ENCODE data around the gene ZNF593. TPM values are rescaled to one million over a fixed set of nuclear protein-coding genes. Genes with fewer than 3 reads are reported as not detected.

ZNF593 gene
- total and polyA plus RNA-seq, 9 of the 15 experiments (the other 6 are each of a cell fraction or from before 2014, with no cell fraction given), result 9.8 to 334 (median 48.2) TPM

DNA sequence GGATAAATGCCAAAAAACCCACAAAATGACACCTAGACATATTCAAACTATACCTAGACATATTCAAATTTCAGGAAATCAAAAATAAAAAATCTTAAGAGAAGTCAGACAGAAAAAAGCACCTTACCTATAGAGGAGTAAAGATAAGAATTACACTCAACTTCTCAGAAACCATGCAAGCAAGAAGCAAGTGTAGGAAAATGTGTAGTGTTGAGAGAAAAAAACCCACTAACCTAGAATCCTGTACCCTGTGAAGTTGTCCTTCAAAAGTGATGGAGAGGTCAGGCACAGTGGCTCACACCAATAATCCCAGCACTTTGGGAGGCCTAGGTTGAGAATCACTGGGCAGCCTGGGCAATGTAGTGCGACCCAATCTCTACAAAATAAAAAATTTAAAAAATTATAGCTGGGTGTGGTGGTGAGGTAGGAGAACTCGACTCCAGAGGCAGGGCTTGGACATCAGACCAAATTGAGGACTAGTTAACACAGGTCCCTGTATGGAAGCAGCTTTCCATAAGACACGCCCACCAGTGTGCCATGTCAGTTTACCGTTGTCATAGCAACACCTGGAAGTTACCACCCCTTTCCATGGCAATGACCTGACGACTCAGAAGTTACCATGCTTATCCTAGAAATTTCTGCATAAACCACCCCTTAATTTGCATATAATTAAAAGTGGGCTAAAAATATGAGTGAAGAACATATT, 37.4 kb upstream of the ZNF593 start (continued):
- TF ChIP-seq, protein P1, sequence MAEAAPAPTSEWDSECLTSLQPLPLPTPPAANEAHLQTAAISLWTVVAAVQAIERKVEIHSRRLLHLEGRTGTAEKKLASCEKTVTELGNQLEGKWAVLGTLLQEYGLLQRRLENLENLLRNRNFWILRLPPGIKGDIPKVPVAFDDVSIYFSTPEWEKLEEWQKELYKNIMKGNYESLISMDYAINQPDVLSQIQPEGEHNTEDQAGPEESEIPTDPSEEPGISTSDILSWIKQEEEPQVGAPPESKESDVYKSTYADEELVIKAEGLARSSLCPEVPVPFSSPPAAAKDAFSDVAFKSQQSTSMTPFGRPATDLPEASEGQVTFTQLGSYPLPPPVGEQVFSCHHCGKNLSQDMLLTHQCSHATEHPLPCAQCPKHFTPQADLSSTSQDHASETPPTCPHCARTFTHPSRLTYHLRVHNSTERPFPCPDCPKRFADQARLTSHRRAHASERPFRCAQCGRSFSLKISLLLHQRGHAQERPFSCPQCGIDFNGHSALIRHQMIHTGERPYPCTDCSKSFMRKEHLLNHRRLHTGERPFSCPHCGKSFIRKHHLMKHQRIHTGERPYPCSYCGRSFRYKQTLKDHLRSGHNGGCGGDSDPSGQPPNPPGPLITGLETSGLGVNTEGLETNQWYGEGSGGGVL (CRISPR knock-in tag; IDR thresholded peaks at IDR 0.05), result no peak
- TF ChIP-seq CTBP1 (IDR thresholded peaks at IDR 0.05; ENCODE audit: borderline replicate concordance) (no peak), RFX1 (IDR thresholded peaks at IDR 0.05) (peak; percentile 100), ZNF444 (CRISPR knock-in tag; IDR thresholded peaks at IDR 0.05) (no peak), HNRNPK (IDR thresholded peaks at IDR 0.05; ENCODE audit: low read depth, low read length, poor library complexity, severe bottlenecking) (no peak), ZNF263 (CRISPR knock-in tag; IDR thresholded peaks at IDR 0.05; ENCODE audit: borderline replicate concordance) (no peak), TCF7 (IDR thresholded peaks at IDR 0.05; ENCODE audit: borderline replicate concordance) (no peak), PTBP1 (IDR thresholded peaks at IDR 0.05; ENCODE audit: low read depth, low read length) (no peak), YY1 (IDR thresholded peaks at IDR 0.05; ENCODE audit: borderline replicate concordance in 1 of 3, control insufficient read depth in 1 of 3, extremely low read depth in 1 of 3, insufficient read depth in 3 of 3, insufficient read length in 1 of 3, insufficient replicate concordance in 2 of 3, low read depth in 1 of 3, low read length in 2 of 3) (peak in 1 of 3 experiments; percentile 7), PHF21A (IDR thresholded peaks at IDR 0.05; ENCODE audit: borderline replicate concordance, low read depth) (no peak), MTF1 (CRISPR knock-in tag; IDR thresholded peaks at IDR 0.05; ENCODE audit: borderline replicate concordance) (no peak), ZBTB7A (IDR thresholded peaks at IDR 0.05; ENCODE audit: borderline replicate concordance, control insufficient read depth, low read depth, low read length) (no peak), CSDE1 (IDR thresholded peaks at IDR 0.05) (peak in 1 of 2 experiments; percentile 97; a peak in 2 of 4 replicates), CBX8 (IDR thresholded peaks at IDR 0.05; ENCODE audit: borderline replicate concordance, extremely low read depth, low read depth, low read length, poor library complexity, severe bottlenecking) (no peak), ZNF140 (CRISPR knock-in tag; IDR thresholded peaks at IDR 0.05) (no peak)
- TF ChIP-seq, protein P2, sequence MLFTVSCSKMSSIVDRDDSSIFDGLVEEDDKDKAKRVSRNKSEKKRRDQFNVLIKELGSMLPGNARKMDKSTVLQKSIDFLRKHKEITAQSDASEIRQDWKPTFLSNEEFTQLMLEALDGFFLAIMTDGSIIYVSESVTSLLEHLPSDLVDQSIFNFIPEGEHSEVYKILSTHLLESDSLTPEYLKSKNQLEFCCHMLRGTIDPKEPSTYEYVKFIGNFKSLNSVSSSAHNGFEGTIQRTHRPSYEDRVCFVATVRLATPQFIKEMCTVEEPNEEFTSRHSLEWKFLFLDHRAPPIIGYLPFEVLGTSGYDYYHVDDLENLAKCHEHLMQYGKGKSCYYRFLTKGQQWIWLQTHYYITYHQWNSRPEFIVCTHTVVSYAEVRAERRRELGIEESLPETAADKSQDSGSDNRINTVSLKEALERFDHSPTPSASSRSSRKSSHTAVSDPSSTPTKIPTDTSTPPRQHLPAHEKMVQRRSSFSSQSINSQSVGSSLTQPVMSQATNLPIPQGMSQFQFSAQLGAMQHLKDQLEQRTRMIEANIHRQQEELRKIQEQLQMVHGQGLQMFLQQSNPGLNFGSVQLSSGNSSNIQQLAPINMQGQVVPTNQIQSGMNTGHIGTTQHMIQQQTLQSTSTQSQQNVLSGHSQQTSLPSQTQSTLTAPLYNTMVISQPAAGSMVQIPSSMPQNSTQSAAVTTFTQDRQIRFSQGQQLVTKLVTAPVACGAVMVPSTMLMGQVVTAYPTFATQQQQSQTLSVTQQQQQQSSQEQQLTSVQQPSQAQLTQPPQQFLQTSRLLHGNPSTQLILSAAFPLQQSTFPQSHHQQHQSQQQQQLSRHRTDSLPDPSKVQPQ (CRISPR knock-in tag; IDR thresholded peaks at IDR 0.05; ENCODE audit: borderline replicate concordance), result no peak
- TF ChIP-seq, protein P3, sequence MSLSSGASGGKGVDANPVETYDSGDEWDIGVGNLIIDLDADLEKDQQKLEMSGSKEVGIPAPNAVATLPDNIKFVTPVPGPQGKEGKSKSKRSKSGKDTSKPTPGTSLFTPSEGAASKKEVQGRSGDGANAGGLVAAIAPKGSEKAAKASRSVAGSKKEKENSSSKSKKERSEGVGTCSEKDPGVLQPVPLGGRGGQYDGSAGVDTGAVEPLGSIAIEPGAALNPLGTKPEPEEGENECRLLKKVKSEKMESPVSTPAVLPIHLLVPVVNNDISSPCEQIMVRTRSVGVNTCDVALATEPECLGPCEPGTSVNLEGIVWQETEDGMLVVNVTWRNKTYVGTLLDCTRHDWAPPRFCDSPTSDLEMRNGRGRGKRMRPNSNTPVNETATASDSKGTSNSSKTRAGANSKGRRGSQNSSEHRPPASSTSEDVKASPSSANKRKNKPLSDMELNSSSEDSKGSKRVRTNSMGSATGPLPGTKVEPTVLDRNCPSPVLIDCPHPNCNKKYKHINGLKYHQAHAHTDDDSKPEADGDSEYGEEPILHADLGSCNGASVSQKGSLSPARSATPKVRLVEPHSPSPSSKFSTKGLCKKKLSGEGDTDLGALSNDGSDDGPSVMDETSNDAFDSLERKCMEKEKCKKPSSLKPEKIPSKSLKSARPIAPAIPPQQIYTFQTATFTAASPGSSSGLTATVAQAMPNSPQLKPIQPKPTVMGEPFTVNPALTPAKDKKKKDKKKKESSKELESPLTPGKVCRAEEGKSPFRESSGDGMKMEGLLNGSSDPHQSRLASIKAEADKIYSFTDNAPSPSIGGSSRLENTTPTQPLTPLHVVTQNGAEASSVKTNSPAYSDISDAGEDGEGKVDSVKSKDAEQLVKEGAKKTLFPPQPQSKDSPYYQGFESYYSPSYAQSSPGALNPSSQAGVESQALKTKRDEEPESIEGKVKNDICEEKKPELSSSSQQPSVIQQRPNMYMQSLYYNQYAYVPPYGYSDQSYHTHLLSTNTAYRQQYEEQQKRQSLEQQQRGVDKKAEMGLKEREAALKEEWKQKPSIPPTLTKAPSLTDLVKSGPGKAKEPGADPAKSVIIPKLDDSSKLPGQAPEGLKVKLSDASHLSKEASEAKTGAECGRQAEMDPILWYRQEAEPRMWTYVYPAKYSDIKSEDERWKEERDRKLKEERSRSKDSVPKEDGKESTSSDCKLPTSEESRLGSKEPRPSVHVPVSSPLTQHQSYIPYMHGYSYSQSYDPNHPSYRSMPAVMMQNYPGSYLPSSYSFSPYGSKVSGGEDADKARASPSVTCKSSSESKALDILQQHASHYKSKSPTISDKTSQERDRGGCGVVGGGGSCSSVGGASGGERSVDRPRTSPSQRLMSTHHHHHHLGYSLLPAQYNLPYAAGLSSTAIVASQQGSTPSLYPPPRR (CRISPR knock-in tag; IDR thresholded peaks at IDR 0.05; ENCODE audit: borderline replicate concordance), result no peak
